SK-N-MC (cell line): Measurements from ENCODE around the gene ARHGAP26.
"Not testable (repeated sequence)": the region's sequence is repeated elsewhere in the genome, so short reads cannot be mapped to it uniquely, and the experiment has no call there.

ENCODE experiments used
- DNase-seq: peaks from one replicate; pipeline ENCODE4 v3.0.0-alpha.2; 2011; ENCODE audit warnings: low read depth, low spot score
- H3K27ac ChIP-seq: fragments of 200-600 bp; sonication (generic); 2 replicates; pipeline ENCODE4 v1.5.1; 2016; ENCODE audit warnings: mixed run types
- H3K36me3 ChIP-seq: fragments of 200-600 bp; sonication (generic); 2 replicates; pipeline ENCODE4 v1.6.1; 2017; ENCODE audit warnings: antibody characterized with exemption, low read length, mixed read lengths; ENCODE audit not compliant: insufficient read depth
- H3K4me3 ChIP-seq: fragments of 200-600 bp; sonication (generic); 2 replicates; pipeline ENCODE4 v1.5.1; 2016
- H3K9ac ChIP-seq: fragments of 200-600 bp; sonication (generic); 2 replicates; pipeline ENCODE4 v1.8.0; 2017; ENCODE audit warnings: mixed run types, mixed read lengths; ENCODE audit not compliant: insufficient read length
- H3K9me3 ChIP-seq: fragments of 200-600 bp; sonication (generic); 2 replicates; pipeline ENCODE4 v1.6.1; 2017; ENCODE audit warnings: low read depth, mild to moderate bottlenecking, antibody characterized with exemption, low read length, moderate library complexity, mixed read lengths
- EZH2 ChIP-seq: fragments of 200-600 bp; sonication (generic); IDR thresholded peaks from one replicate; pipeline ENCODE4 v1.6.1; 2017; ENCODE audit warnings: antibody characterized with exemption
- FOXP2 ChIP-seq: optimal IDR thresholded peaks from 2 replicates; pipeline ENCODE3; 2011; ENCODE audit warnings: mild to moderate bottlenecking, moderate library complexity; ENCODE audit not compliant: insufficient read depth; ENCODE audit errors: extremely low read length, control extremely low read depth
- POLR2AphosphoS5 ChIP-seq: IDR thresholded peaks from 2 replicates; pipeline ENCODE4 v1.6.1; 2012; ENCODE audit warnings: mild to moderate bottlenecking, low read depth, low read length, borderline replicate concordance

The ARHGAP26 gene

GRCh38 chr5:142918959-142919635 is 148.9 kb downstream of the ARHGAP26 start:
- DNase-seq = no peak
- no peak overlapping the region for H3K4me3 ChIP-seq
- H3K9me3 ChIP-seq = no peaks in the 10 kb centered on the region
- no peak overlapping the region for H3K9ac ChIP-seq
- no peak overlapping the region for H3K27ac ChIP-seq
- no peak for TF ChIP-seq FOXP2
- TF ChIP-seq EZH2 = no peak
- no peak for TF ChIP-seq POLR2AphosphoS5
- no peaks in the 10 kb centered on the region for H3K36me3 ChIP-seq

GRCh38 chr5:142920849-142921612 is 150.9 kb downstream of the ARHGAP26 start:
- Histone ChIP-seq H3K36me3 (no peaks in the 10 kb centered on the region), H3K9me3 (no peaks in the 10 kb centered on the region), H3K9ac (no peak overlapping the region), H3K4me3 (no peak overlapping the region), H3K27ac (no peak overlapping the region)
- TF ChIP-seq POLR2AphosphoS5 = no peak
- TF ChIP-seq FOXP2 = no peak
- no peak for TF ChIP-seq EZH2
- no peak for DNase-seq

- Histone ChIP-seq H3K9ac (no peak overlapping the region), H3K4me3 (no peak overlapping the region), H3K27ac (no peak overlapping the region), H3K36me3 (no peaks in the 10 kb centered on the region), H3K9me3 (no peaks in the 10 kb centered on the region)
- TF ChIP-seq POLR2AphosphoS5 = no peak
- TF ChIP-seq FOXP2 = no peak
- no peak for TF ChIP-seq EZH2
- DNase-seq = no peak
Measured at GRCh38 chr5:142922223-142922952, 152.2 kb downstream of the ARHGAP26 start.

- TF ChIP-seq EZH2 (no peak), FOXP2 (no peak), POLR2AphosphoS5 (no peak)
- DNase-seq = no peak
- Histone ChIP-seq H3K27ac (no peak overlapping the region), H3K4me3 (no peak overlapping the region), H3K9ac (no peak overlapping the region), H3K9me3 (no peaks in the 10 kb centered on the region), H3K36me3 (no peaks in the 10 kb centered on the region)
Measured at GRCh38 chr5:142924135-142924883, 154.1 kb downstream of the ARHGAP26 start.

- Histone ChIP-seq H3K9ac (no peak overlapping the region), H3K4me3 (no peak overlapping the region), H3K27ac (no peak overlapping the region), H3K36me3 (no peaks in the 10 kb centered on the region), H3K9me3 (no peaks in the 10 kb centered on the region)
- no peak for TF ChIP-seq EZH2
- TF ChIP-seq POLR2AphosphoS5 = no peak
- no peak for TF ChIP-seq FOXP2
- DNase-seq = no peak
Measured at GRCh38 chr5:142925795-142926194, 155.6 kb downstream of the ARHGAP26 start.

- Histone ChIP-seq H3K9me3 (no peaks in the 10 kb centered on the region), H3K27ac (no peak overlapping the region), H3K36me3 (no peaks in the 10 kb centered on the region), H3K9ac (no peak overlapping the region), H3K4me3 (no peak overlapping the region)
- TF ChIP-seq EZH2 (no peak), FOXP2 (no peak), POLR2AphosphoS5 (no peak)
- no peak for DNase-seq
Measured at GRCh38 chr5:142926549-142926948, 156.4 kb downstream of the ARHGAP26 start.

GRCh38 chr5:142928999-142929398 is 158.8 kb downstream of the ARHGAP26 start:
- DNase-seq, H3K27ac ChIP-seq, H3K36me3 ChIP-seq, H3K9me3 ChIP-seq, H3K4me3 ChIP-seq, H3K9ac ChIP-seq: not testable (repeated sequence)

- H3K27ac ChIP-seq = no peak overlapping the region
- no peak overlapping the region for H3K4me3 ChIP-seq
- TF ChIP-seq EZH2 = no peak
- no peak for TF ChIP-seq POLR2AphosphoS5
- TF ChIP-seq FOXP2 = no peak
- H3K9ac ChIP-seq = no peak overlapping the region
- no peaks in the 10 kb centered on the region for H3K9me3 ChIP-seq
- DNase-seq = no peak
- H3K36me3 ChIP-seq = no peaks in the 10 kb centered on the region
Measured at GRCh38 chr5:142929587-142929986, 159.4 kb downstream of the ARHGAP26 start.
